Progenitor cell of endocrine pancreas (in vitro differentiated cells): ENCODE results near the gene SNAP29. TPM values are rescaled to one million over a fixed set of nuclear protein-coding genes. Genes with fewer than 3 reads are reported as not detected.
"Not testable (repeated sequence)": the region's sequence is repeated elsewhere in the genome, so short reads cannot be mapped to it uniquely, and the experiment has no call there.

Experiments
- DNase-seq: peaks from one replicate; pipeline ENCODE4 v3.0.0; 2021; ENCODE audit warnings: low spot score; ENCODE audit not compliant: unreplicated experiment
- H3K27ac Mint-ChIP-seq: 2 replicates; pipeline ENCODE4 v1.8.0; 2021; ENCODE audit warnings: mild to moderate bottlenecking, moderate library complexity, mixed read lengths
- H3K27me3 Mint-ChIP-seq: 2 replicates; pipeline ENCODE4 v1.8.0; 2021; ENCODE audit warnings: mixed read lengths
- H3K36me3 Mint-ChIP-seq: 2 replicates; pipeline ENCODE4 v1.8.0; 2022; ENCODE audit warnings: mixed read lengths; ENCODE audit not compliant: insufficient read depth
- H3K4me1 Mint-ChIP-seq: 2 replicates; pipeline ENCODE4 v1.8.0; 2021; ENCODE audit warnings: low read depth, mixed read lengths
- H3K4me3 Mint-ChIP-seq: 2 replicates; pipeline ENCODE4 v1.8.0; 2021; ENCODE audit warnings: low read depth, mild to moderate bottlenecking, moderate library complexity, mixed read lengths
- H3K9me3 Mint-ChIP-seq: 2 replicates; pipeline ENCODE4 v1.8.0; 2021; ENCODE audit warnings: low read depth, mixed read lengths
- CTCF ChIP-seq: fragments of 200-600 bp; sonication (generic); IDR thresholded peaks from one replicate; pipeline ENCODE4 v1.5.0; 2021; ENCODE audit warnings: antibody characterized with exemption, mild to moderate bottlenecking; ENCODE audit not compliant: unreplicated experiment
- total RNA-seq: library from RNA; stranded (reverse); gene quantifications from 2 replicates; pipeline ENCODE4 v1.2.1, GENCODE V29; 2021

Gene SNAP29
- total RNA-seq, 1 donor from 2014 or later, result 20.6 TPM

GRCh38 chr22:20905415-20906386 is 46.9 kb downstream of the SNAP29 start:
- Mint-ChIP-seq H3K4me1 (no peaks in the 10 kb centered on the region), H3K9me3 (no peaks in the 10 kb centered on the region)

DNA sequence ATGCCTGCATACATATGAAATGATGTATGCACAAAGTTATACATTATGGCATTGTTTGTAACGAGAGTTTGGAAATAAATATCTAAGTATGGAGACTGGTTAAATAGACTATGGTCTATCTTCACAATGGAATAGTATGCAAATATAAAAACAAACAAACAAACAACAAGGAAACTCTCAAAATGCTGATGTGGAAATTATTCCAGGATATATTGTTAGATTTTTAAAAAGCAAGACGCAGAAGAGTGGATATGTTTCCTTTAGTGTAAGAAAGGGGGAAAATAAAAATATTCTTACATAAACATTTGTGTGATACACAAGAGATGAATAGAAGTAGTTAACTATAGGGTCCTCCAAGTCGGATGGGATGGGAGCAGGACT is 47.6 kb downstream of the SNAP29 start:
- Mint-ChIP-seq H3K4me3 (no peak overlapping the region), H3K27me3 (peaks cover 2% of the 10 kb centered on the region), H3K36me3 (no peaks in the 10 kb centered on the region), H3K27ac (no peak overlapping the region), H3K4me1 (no peaks in the 10 kb centered on the region), H3K9me3 (no peaks in the 10 kb centered on the region)
- DNase-seq, result no peak
- TF ChIP-seq CTCF, result no peak

More at GRCh38 chr22:20905415-20906386, 46.9 kb downstream of the SNAP29 start:
- no peak for DNase-seq
- Mint-ChIP-seq H3K36me3 (no peaks in the 10 kb centered on the region), H3K27ac (no peak overlapping the region), H3K27me3 (peaks cover 2% of the 10 kb centered on the region), H3K4me3 (no peak overlapping the region)
- TF ChIP-seq CTCF, result no peak

DNA sequence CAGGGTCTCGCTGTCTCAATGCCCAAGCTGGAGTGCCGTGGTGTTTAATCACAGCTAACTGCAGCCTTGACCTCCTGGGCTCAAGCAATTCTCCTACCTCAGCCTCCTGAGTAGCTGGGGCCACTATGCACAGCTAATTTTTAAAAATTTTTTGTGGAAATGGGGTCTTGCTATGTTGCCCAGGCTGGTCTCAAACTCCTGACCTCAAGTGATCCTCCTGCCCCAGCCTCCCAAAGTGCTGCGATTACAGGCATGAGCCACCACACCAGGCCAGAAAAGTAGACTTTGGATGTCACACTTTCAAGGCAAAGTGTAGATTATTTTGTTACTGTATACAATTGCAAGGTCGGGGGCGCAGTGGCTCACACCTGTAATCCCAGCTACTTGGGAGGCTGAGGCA is 49.9 kb downstream of the SNAP29 start:
- H3K4me3 Mint-ChIP-seq, H3K27ac Mint-ChIP-seq, H3K9me3 Mint-ChIP-seq, H3K27me3 Mint-ChIP-seq, DNase-seq, H3K4me1 Mint-ChIP-seq, H3K36me3 Mint-ChIP-seq: not testable (repeated sequence)

DNA sequence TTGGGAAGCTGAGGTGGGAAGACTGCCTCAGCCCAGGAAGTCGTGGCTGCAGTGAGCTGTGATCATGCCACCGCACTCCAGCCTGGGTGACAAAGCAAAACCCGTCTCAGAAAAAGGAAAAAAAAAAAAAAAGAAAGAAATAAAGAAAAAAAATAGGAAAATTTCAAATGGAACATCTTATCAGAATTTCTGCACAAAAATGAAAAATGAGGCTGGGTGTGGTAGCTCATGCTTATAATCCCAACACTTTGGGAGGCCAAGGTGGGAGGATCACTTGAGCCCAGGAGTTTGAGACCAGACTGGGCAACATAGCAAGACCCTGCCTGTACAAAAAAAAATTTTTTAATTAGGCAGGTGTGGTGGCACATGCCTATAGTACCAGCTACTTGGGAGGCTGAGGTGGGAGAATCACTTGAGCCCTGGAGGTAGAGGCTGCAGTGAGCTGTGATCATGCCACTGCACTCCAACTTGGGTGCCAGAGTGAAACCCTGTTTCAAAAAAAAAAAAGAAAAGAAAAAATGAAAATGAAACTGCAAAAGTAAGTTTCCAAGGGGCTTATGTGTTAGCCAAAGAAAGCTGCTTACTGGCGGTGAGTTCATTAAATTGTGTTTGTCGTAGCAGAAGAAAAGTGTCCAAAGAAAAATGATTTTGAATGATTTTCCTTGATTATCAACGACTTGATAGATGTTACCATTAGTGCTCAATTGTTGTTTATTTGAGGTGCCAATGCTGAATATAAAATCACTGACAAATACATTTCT is 50.9 kb downstream of the SNAP29 start:
- H3K9me3 Mint-ChIP-seq, result no peaks in the 10 kb centered on the region
- no peaks in the 10 kb centered on the region for H3K4me1 Mint-ChIP-seq
- peaks cover 2% of the 10 kb centered on the region for H3K27me3 Mint-ChIP-seq
- no peak overlapping the region for H3K27ac Mint-ChIP-seq
- no peak overlapping the region for H3K4me3 Mint-ChIP-seq
- H3K36me3 Mint-ChIP-seq, result no peaks in the 10 kb centered on the region
- no peak for TF ChIP-seq CTCF
- DNase-seq, result no peak

DNA sequence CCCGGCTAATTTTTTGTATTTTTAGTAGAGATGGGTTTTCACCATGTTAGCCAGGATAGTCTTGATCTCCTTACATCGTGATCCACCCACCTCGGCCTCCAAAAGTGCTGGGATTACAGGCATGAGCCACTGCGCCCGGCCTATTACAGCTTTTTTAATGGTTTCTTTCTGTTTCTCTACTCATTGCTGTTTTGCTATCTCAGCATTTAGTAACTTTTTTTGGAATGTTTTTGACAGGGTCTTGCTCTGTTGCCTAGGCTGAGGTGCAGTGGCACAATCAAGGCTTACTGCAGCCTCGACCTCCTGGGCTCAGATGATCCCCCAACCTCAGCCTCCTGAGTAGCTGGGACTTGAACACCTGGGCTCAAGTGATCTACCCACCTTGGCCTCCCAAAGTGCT is 53.7 kb downstream of the SNAP29 start:
- Mint-ChIP-seq H3K9me3 (no peaks in the 10 kb centered on the region), H3K36me3 (no peaks in the 10 kb centered on the region), H3K4me3 (no peak overlapping the region), H3K4me1 (peaks cover 4% of the 10 kb centered on the region), H3K27ac (no peak overlapping the region), H3K27me3 (no peaks in the 10 kb centered on the region)
- DNase-seq, result no peak
- no peak for TF ChIP-seq CTCF
